ENCODE data around the gene CNKSR2.

- TF ChIP-seq CTCF (conservative IDR thresholded peaks at IDR 0.05; ENCODE audit: low read depth in 2 of 2) (no peak), NANOG (IDR thresholded peaks at IDR 0.05; ENCODE audit: borderline replicate concordance) (no peak)
- TF ChIP-seq, protein P1, sequence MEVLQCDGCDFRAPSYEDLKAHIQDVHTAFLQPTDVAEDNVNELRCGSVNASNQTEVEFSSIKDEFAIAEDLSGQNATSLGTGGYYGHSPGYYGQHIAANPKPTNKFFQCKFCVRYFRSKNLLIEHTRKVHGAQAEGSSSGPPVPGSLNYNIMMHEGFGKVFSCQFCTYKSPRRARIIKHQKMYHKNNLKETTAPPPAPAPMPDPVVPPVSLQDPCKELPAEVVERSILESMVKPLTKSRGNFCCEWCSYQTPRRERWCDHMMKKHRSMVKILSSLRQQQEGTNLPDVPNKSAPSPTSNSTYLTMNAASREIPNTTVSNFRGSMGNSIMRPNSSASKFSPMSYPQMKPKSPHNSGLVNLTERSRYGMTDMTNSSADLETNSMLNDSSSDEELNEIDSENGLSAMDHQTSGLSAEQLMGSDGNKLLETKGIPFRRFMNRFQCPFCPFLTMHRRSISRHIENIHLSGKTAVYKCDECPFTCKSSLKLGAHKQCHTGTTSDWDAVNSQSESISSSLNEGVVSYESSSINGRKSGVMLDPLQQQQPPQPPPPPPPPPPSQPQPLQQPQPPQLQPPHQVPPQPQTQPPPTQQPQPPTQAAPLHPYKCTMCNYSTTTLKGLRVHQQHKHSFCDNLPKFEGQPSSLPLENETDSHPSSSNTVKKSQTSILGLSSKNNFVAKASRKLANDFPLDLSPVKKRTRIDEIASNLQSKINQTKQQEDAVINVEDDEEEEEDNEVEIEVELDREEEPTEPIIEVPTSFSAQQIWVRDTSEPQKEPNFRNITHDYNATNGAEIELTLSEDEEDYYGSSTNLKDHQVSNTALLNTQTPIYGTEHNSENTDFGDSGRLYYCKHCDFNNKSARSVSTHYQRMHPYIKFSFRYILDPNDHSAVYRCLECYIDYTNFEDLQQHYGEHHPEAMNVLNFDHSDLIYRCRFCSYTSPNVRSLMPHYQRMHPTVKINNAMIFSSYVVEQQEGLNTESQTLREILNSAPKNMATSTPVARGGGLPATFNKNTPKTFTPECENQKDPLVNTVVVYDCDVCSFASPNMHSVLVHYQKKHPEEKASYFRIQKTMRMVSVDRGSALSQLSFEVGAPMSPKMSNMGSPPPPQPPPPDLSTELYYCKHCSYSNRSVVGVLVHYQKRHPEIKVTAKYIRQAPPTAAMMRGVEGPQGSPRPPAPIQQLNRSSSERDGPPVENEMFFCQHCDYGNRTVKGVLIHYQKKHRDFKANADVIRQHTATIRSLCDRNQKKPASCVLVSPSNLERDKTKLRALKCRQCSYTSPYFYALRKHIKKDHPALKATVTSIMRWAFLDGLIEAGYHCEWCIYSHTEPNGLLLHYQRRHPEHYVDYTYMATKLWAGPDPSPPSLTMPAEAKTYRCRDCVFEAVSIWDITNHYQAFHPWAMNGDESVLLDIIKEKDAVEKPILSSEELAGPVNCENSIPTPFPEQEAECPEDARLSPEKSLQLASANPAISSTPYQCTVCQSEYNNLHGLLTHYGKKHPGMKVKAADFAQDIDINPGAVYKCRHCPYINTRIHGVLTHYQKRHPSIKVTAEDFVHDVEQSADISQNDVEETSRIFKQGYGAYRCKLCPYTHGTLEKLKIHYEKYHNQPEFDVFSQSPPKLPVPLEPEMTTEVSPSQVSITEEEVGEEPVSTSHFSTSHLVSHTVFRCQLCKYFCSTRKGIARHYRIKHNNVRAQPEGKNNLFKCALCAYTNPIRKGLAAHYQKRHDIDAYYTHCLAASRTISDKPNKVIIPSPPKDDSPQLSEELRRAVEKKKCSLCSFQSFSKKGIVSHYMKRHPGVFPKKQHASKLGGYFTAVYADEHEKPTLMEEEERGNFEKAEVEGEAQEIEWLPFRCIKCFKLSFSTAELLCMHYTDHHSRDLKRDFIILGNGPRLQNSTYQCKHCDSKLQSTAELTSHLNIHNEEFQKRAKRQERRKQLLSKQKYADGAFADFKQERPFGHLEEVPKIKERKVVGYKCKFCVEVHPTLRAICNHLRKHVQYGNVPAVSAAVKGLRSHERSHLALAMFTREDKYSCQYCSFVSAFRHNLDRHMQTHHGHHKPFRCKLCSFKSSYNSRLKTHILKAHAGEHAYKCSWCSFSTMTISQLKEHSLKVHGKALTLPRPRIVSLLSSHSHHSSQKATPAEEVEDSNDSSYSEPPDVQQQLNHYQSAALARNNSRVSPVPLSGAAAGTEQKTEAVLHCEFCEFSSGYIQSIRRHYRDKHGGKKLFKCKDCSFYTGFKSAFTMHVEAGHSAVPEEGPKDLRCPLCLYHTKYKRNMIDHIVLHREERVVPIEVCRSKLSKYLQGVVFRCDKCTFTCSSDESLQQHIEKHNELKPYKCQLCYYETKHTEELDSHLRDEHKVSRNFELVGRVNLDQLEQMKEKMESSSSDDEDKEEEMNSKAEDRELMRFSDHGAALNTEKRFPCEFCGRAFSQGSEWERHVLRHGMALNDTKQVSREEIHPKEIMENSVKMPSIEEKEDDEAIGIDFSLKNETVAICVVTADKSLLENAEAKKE (CRISPR knock-in tag; IDR thresholded peaks at IDR 0.05): no peak
Measured at GRCh38 chrX:21379991-21380390, 5.8 kb downstream of the CNKSR2 start.
